Esophagus squamous epithelium (tissue), 5 donors: ENCODE measurements around the gene PRELID2. TPM values are rescaled to one million over a fixed set of nuclear protein-coding genes. Genes with fewer than 3 reads are reported as not detected.

Experiments used
- DNase-seq: peaks from one replicate; lab custom pipeline; 2025; lab: John Stamatoyannopoulos, UW
- H3K27ac ChIP-seq, 4 donors: fragments of 200-600 bp; sonication (generic); one replicate each; pipeline ENCODE4 v1.5.1; 2016 to 2019; ENCODE audit warnings: mild to moderate bottlenecking in 1 of 4
- H3K27me3 ChIP-seq, 4 donors: fragments of 200-600 bp; sonication (generic); 1 replicate in 3 of 4; 2 replicates in 1 of 4; pipeline versions ENCODE4 v1.5.1 to v1.6.0; 2017 to 2021; ENCODE audit warnings: antibody characterized with exemption in 1 of 4
- H3K36me3 ChIP-seq, 3 donors: fragments of 200-600 bp; sonication (generic); one replicate each; pipeline ENCODE4 v1.5.1; 2016 to 2019
- H3K4me1 ChIP-seq, 3 donors: fragments of 200-600 bp; sonication (generic); one replicate each; pipeline ENCODE4 v1.5.1; 2017 to 2019
- H3K4me3 ChIP-seq, 4 donors: fragments of 200-600 bp; sonication (generic); 1 replicate in 3 of 4; 2 replicates in 1 of 4; pipeline ENCODE4 v1.5.1; 2016 to 2019; ENCODE audit warnings: mild to moderate bottlenecking in 2 of 4, moderate library complexity in 1 of 4
- H3K9me3 ChIP-seq, 3 donors: fragments of 200-600 bp; sonication (generic); one replicate each; pipeline ENCODE4 v1.5.1; 2016 to 2019
- CTCF ChIP-seq, 6 experiments: fragments of 450-650 bp in 4 of 6; fragments of 200-600 bp in 2 of 6; sonication (generic) in 2 of 6; IDR thresholded peaks; one replicate each; pipeline ENCODE4 v1.5.1; 2016 to 2019; ENCODE audit warnings: antibody characterized with exemption in 6 of 6, mild to moderate bottlenecking in 4 of 6, moderate library complexity in 4 of 6
- POLR2A ChIP-seq, 4 donors: fragments of 450-650 bp; IDR thresholded peaks; one replicate each; pipeline ENCODE4 v1.6.1; 2017; ENCODE audit warnings: antibody characterized with exemption in 4 of 4, mild to moderate bottlenecking in 4 of 4, moderate library complexity in 3 of 4
- WGBS, 2 donors: methylation state at CpG; one replicate each; pipeline ENCODE4 v1.1.5; 2018; 5-methylcytosine and 5-hydroxymethylcytosine counted together
- intact Hi-C: fragments of 100-400 bp; cut with DNase I; formaldehyde crosslinking; loops from one replicate; pipeline ENCODE4 v1.15.0; 2022
- total RNA-seq, 4 donors: library from RNA; depleted of rRNA; stranded (reverse); fragments of >200 nt; gene quantifications; one replicate each; pipeline ENCODE4 v1.1.0, GENCODE V29; 2016
- donor health status: DM: yes; HTN: yes; CAD: no.

Gene PRELID2
- total RNA-seq, 4 donors from 2014 or later = 0.68 to 12.6 (median 6.5) TPM

- DNase-seq = no peak
- H3K27ac ChIP-seq = no peak overlapping the region
- no peaks in the 10 kb centered on the region for H3K4me1 ChIP-seq
- intact Hi-C loops = no loop called here
- no peaks in the 10 kb centered on the region for H3K9me3 ChIP-seq
- 0% methylated on average over 1 of the region's 1 CpG for WGBS, 2 donors
- peaks cover 0 to 10% (median 0%) of the 10 kb centered on the region in 3 donors for H3K36me3 ChIP-seq
- TF ChIP-seq CTCF (IDR thresholded peaks at IDR 0.05) (no peak), POLR2A (IDR thresholded peaks at IDR 0.05) (no peak)
- no peak overlapping the region for H3K4me3 ChIP-seq
- no peaks in the 10 kb centered on the region for H3K27me3 ChIP-seq
Observed at GRCh38 chr5:145787996-145788395, 47.1 kb downstream of the PRELID2 start.

DNA sequence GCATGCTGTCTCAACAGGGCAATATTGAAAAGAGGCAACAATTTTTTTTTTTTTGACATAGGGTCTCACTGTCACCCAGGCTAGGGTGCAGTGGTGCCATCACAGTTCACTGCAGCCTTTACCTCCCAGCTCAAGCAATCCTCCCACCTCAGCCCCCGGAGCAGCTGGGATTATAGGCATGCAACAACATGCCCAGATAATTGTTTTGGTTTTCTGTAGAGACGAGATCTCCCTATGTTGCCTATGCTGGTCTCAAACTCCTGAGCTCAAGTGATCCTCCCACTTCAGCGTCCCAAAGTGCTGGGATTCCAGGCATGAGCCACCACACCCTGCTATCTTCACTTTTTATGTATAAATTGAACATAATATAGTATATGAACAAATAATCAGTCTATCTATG is 47.6 kb downstream of the PRELID2 start:
- DNase-seq = no peak
- H3K9me3 ChIP-seq = no peaks in the 10 kb centered on the region
- 62 to 76% methylated on average over 3 of the region's 3 CpGs for whole genome bisulfite sequencing, 2 donors
- H3K4me3 ChIP-seq = no peak overlapping the region
- no peak for TF ChIP-seq CTCF (IDR thresholded peaks at IDR 0.05)
- H3K27me3 ChIP-seq = no peaks in the 10 kb centered on the region
- peaks cover 0 to 10% (median 0%) of the 10 kb centered on the region in 3 donors for H3K36me3 ChIP-seq
- H3K27ac ChIP-seq = no peak overlapping the region
- H3K4me1 ChIP-seq = no peaks in the 10 kb centered on the region
- intact Hi-C loops = no loop called here

DNA sequence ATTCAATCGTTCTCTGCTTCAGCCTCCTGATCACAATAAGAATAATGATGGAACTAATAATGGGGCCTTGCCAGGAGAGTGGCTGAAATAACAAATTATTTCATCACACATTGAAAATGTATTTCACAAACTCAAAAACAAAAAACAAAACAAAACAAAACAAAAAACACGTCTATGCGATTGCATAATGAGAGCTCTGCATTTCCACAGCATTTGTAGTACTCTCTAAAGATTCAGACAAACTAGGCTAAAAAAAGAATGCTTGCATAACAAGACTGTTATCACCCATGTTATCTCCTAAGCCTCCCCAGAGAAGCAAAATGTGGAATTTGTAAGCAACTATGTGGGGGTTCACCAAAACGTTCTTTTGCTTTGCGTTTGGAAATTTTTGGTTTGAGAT is 48.1 kb downstream of the PRELID2 start:
- no peak overlapping the region for H3K27ac ChIP-seq
- TF ChIP-seq POLR2A (IDR thresholded peaks at IDR 0.05) = no peak
- TF ChIP-seq CTCF (IDR thresholded peaks at IDR 0.05) = no peak
- intact Hi-C loops = no loop called here
- H3K27me3 ChIP-seq = no peaks in the 10 kb centered on the region
- peaks cover 0 to 10% (median 0%) of the 10 kb centered on the region in 3 donors for H3K36me3 ChIP-seq
- H3K9me3 ChIP-seq = no peaks in the 10 kb centered on the region
- H3K4me1 ChIP-seq = no peaks in the 10 kb centered on the region
- H3K4me3 ChIP-seq = no peak overlapping the region
- DNase-seq = no peak
- WGBS, 2 donors = 80% methylated on average over 5 of the region's 5 CpGs

DNA sequence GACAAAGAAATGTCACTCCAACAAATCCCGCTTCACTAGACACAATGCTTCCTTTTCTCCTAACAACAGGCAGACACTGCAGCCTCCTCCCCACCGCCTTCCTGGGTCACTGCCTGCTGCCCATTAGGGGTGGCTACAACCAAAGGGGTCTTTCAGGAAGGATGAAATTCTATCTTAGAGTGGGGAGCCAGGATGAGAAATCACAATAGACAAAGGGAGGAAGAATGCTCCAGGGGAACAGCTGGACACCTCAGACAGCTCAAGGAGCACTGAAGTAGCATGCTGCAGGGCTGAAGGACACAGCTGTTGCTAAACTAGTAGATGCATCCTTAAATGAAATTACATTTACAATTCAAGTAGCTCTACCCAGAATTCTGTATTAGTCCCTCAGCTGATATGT is 54.2 kb downstream of the PRELID2 start:
- 92 to 100% methylated on average over 2 of the region's 2 CpGs for WGBS, 2 donors
- DNase-seq = no peak
- TF ChIP-seq POLR2A (IDR thresholded peaks at IDR 0.05) (no peak), CTCF (IDR thresholded peaks at IDR 0.05) (no peak)
- Histone ChIP-seq H3K4me3 (no peak overlapping the region), H3K4me1 (peaks cover 0 to 5% (median 0%) of the 10 kb centered on the region in 3 donors), H3K9me3 (no peaks in the 10 kb centered on the region), H3K36me3 (peaks cover 0 to 5% (median 0%) of the 10 kb centered on the region in 3 donors), H3K27me3 (no peaks in the 10 kb centered on the region), H3K27ac (no peak overlapping the region)
- intact Hi-C loops = no loop called here

- Histone ChIP-seq H3K4me3 (no peak overlapping the region), H3K27me3 (no peaks in the 10 kb centered on the region), H3K4me1 (peaks cover 0 to 5% (median 0%) of the 10 kb centered on the region in 3 donors), H3K36me3 (no peaks in the 10 kb centered on the region), H3K27ac (no peak overlapping the region), H3K9me3 (no peaks in the 10 kb centered on the region)
- intact Hi-C loops = no loop called here
- TF ChIP-seq CTCF (IDR thresholded peaks at IDR 0.05) = no peak
- no peak for TF ChIP-seq POLR2A (IDR thresholded peaks at IDR 0.05)
- 90 to 96% methylated on average over 3 to 5 of the region's 12 CpGs for WGBS, 2 donors
- no peak for DNase-seq
Observed at GRCh38 chr5:145778144-145778900, 56.8 kb downstream of the PRELID2 start.
